ENCODE data around the gene SKAP2.

SKAP2 gene

GRCh38 chr7:26779978-26780595, 84.3 kb downstream of the SKAP2 start:
- no peak overlapping the region for H3K4me3 ChIP-seq (ENCODE audit: low read depth, low read length)
- no peak for DNase-seq (ENCODE audit: low read depth)
- TF ChIP-seq CTCF (IDR thresholded peaks at IDR 0.05; ENCODE audit: insufficient read depth, low read depth, low read length, missing control alignments), result no peak

- no peak for TF ChIP-seq CTCF (IDR thresholded peaks at IDR 0.05; ENCODE audit: insufficient read depth, low read depth, low read length, missing control alignments)
- H3K4me3 ChIP-seq (ENCODE audit: low read depth, low read length), result no peak overlapping the region
- DNase-seq (ENCODE audit: low read depth), result no peak
Observed at GRCh38 chr7:26777385-26777784, 87.0 kb downstream of the SKAP2 start.

- no peak overlapping the region for H3K4me3 ChIP-seq (ENCODE audit: low read depth, low read length)
- TF ChIP-seq CTCF (IDR thresholded peaks at IDR 0.05; ENCODE audit: insufficient read depth, low read depth, low read length, missing control alignments), result no peak
- no peak for DNase-seq (ENCODE audit: low read depth)
Observed at GRCh38 chr7:26760501-26760900, 103.9 kb downstream of the SKAP2 start.

GRCh38 chr7:26759108-26759507, 105.3 kb downstream of the SKAP2 start:
- TF ChIP-seq CTCF (IDR thresholded peaks at IDR 0.05; ENCODE audit: insufficient read depth, low read depth, low read length, missing control alignments), result no peak
- no peak for DNase-seq (ENCODE audit: low read depth)
- no peak overlapping the region for H3K4me3 ChIP-seq (ENCODE audit: low read depth, low read length)

GRCh38 chr7:26743205-26743604, 121.2 kb downstream of the SKAP2 start:
- no peak overlapping the region for H3K4me3 ChIP-seq (ENCODE audit: low read depth, low read length)

GRCh38 chr7:26735976-26736600, 128.3 kb downstream of the SKAP2 start:
- no peak for DNase-seq (ENCODE audit: low read depth)
- no peak overlapping the region for H3K4me3 ChIP-seq (ENCODE audit: low read depth, low read length)
- no peak for TF ChIP-seq CTCF (IDR thresholded peaks at IDR 0.05; ENCODE audit: insufficient read depth, low read depth, low read length, missing control alignments)

More at GRCh38 chr7:26743205-26743604, 121.2 kb downstream of the SKAP2 start:
- DNase-seq (ENCODE audit: low read depth), result no peak
- TF ChIP-seq CTCF (IDR thresholded peaks at IDR 0.05; ENCODE audit: insufficient read depth, low read depth, low read length, missing control alignments), result no peak
